Hepatocyte (in vitro differentiated cells): Measurements from ENCODE around the gene RACGAP1. TPM values are rescaled to one million over a fixed set of nuclear protein-coding genes. Genes with fewer than 3 reads are reported as not detected.
A peak's percentile ranks its signal among the peaks of the same experiment; 100 is the strongest.

ENCODE experiments used
- DNase-seq: peaks from one replicate; pipeline ENCODE4 v3.0.0-alpha.2; 2016; ENCODE audit warnings: low spot score
- H2AFZ ChIP-seq: fragments of 200-600 bp; sonication (generic); 2 replicates; pipeline ENCODE4 v1.6.0; 2016; ENCODE audit warnings: antibody characterized with exemption, mild to moderate bottlenecking
- H3K27ac ChIP-seq: fragments of 200-600 bp; sonication (generic); 2 replicates; pipeline ENCODE4 v1.5.1; 2016; ENCODE audit warnings: mild to moderate bottlenecking
- H3K27me3 ChIP-seq: fragments of 200-600 bp; sonication (generic); 2 replicates; pipeline ENCODE4 v1.6.1; 2016
- H3K36me3 ChIP-seq: fragments of 200-600 bp; sonication (generic); replicated peaks from 2 replicates; pipeline ENCODE4 v1.5.1; 2016; ENCODE audit warnings: low read depth; ENCODE audit not compliant: insufficient read depth
- H3K4me1 ChIP-seq: fragments of 200-600 bp; sonication (generic); 2 replicates; pipeline ENCODE4 v1.5.1; 2016; ENCODE audit warnings: mild to moderate bottlenecking, moderate library complexity; ENCODE audit not compliant: insufficient read depth
- H3K4me2 ChIP-seq: fragments of 200-600 bp; sonication (generic); 2 replicates; pipeline ENCODE4 v1.6.0; 2016
- H3K4me3 ChIP-seq: fragments of 200-600 bp; sonication (generic); 2 replicates; pipeline ENCODE4 v1.5.1; 2016; ENCODE audit warnings: mild to moderate bottlenecking
- H3K79me2 ChIP-seq: fragments of 200-600 bp; sonication (generic); 2 replicates; pipeline ENCODE4 v1.6.0; 2017; ENCODE audit warnings: mild to moderate bottlenecking
- H3K9me2 ChIP-seq: fragments of 200-600 bp; sonication (generic); replicated peaks from 2 replicates; pipeline ENCODE4 v1.6.0; 2017; ENCODE audit warnings: mild to moderate bottlenecking; ENCODE audit not compliant: insufficient read depth
- H3K9me3 ChIP-seq: fragments of 200-600 bp; sonication (generic); 2 replicates; pipeline ENCODE4 v1.5.1; 2016; ENCODE audit warnings: low read depth, mild to moderate bottlenecking
- H4K20me1 ChIP-seq: fragments of 200-600 bp; sonication (generic); 2 replicates; pipeline ENCODE4 v1.6.0; 2016; ENCODE audit warnings: mild to moderate bottlenecking; ENCODE audit not compliant: insufficient read depth, poor library complexity, severe bottlenecking
- CTCF ChIP-seq: fragments of 200-600 bp; sonication (generic); IDR thresholded peaks from 2 replicates; pipeline ENCODE4 v1.5.1; 2016; ENCODE audit warnings: antibody characterized with exemption, mild to moderate bottlenecking; ENCODE audit not compliant: poor library complexity
- EZH2 ChIP-seq: fragments of 200-600 bp; sonication (generic); IDR thresholded peaks from 2 replicates; pipeline ENCODE4 v1.6.1; 2016; ENCODE audit warnings: antibody characterized with exemption, mild to moderate bottlenecking, borderline replicate concordance
- EZH2phosphoT487 ChIP-seq: fragments of 200-600 bp; sonication (generic); IDR thresholded peaks from one replicate; pipeline ENCODE4 v1.6.1; 2018; ENCODE audit warnings: antibody characterized with exemption, mild to moderate bottlenecking, low read depth, moderate library complexity; ENCODE audit not compliant: unreplicated experiment, severe bottlenecking
- WGBS: methylation state at CpG from one replicate; pipeline ENCODE4 v1.1.6; 2016; ENCODE audit warnings: low lambda C conversion rate; ENCODE audit errors: missing lambda C conversion rate; 5-methylcytosine and 5-hydroxymethylcytosine counted together
- polyA plus RNA-seq: library from polyadenylated mRNA; unstranded; fragments of >200 nt; fragmentation: Nextera tagmentation; extraction: Ambion mirVana; gene quantifications from 2 replicates; pipeline ENCODE4 v1.2.1, GENCODE V29; 2016
- total RNA-seq: library from RNA; depleted of rRNA; stranded (reverse); fragments of >200 nt; gene quantifications from 2 replicates; pipeline ENCODE4 v1.2.3, GENCODE V29; 2014

The RACGAP1 gene
- total and polyA plus RNA-seq, 2 experiments from 2014 or later = 17.3 to 22.1 TPM

- no peaks in the 10 kb centered on the region for H4K20me1 ChIP-seq
- no peak for DNase-seq
- peak overlapping the region; percentile 60 for H2AFZ ChIP-seq
- H3K27ac ChIP-seq = no peak overlapping the region
- H3K4me3 ChIP-seq = peak overlapping the region; percentile 72
- no peaks in the 10 kb centered on the region for H3K9me2 ChIP-seq
- 31% methylated on average over 18 of the region's 30 CpGs for WGBS
- peaks cover 10% of the 10 kb centered on the region for H3K27me3 ChIP-seq
- no peak for TF ChIP-seq EZH2phosphoT487
- TF ChIP-seq CTCF = no peak
- TF ChIP-seq EZH2 = no peak
- no peaks in the 10 kb centered on the region for H3K9me3 ChIP-seq
- peak overlapping the region; percentile 95 for H3K4me2 ChIP-seq
- H3K4me1 ChIP-seq = no peaks in the 10 kb centered on the region
- no peaks in the 10 kb centered on the region for H3K79me2 ChIP-seq
- H3K36me3 ChIP-seq = no peaks in the 10 kb centered on the region
These were observed 32.8 kb upstream of the RACGAP1 start for GRCh38 chr12:50057896-50058670.

- WGBS = 2% methylated on average over 43 of the region's 88 CpGs
- peak; percentile 85 for DNase-seq
These were observed 31.9 kb upstream of the RACGAP1 start, which contains the start of gene ASIC1 for GRCh38 chr12:50057000-50057841. Gene ASIC1, plus strand, starts transcription at chr12:50057596. Its CDS starts 1,171 bp downstream, at chr12:50058767.

GRCh38 chr12:50056639-50056976 is 31.3 kb upstream of the RACGAP1 start:
- H3K9me3 ChIP-seq = no peaks in the 10 kb centered on the region
- 26% methylated on average over 3 of the region's 3 CpGs for WGBS
- H3K9me2 ChIP-seq = no peaks in the 10 kb centered on the region
- no peak overlapping the region for H3K27ac ChIP-seq
- H3K27me3 ChIP-seq = peaks cover 21% of the 10 kb centered on the region
- no peak overlapping the region for H2AFZ ChIP-seq
- H3K4me3 ChIP-seq = no peak overlapping the region
- TF ChIP-seq EZH2 = no peak
- TF ChIP-seq CTCF = no peak
- TF ChIP-seq EZH2phosphoT487 = no peak
- DNase-seq = no peak
- H4K20me1 ChIP-seq = no peaks in the 10 kb centered on the region
- H3K36me3 ChIP-seq = no peaks in the 10 kb centered on the region
- H3K4me1 ChIP-seq = no peaks in the 10 kb centered on the region
- peak overlapping the region; percentile 95 for H3K4me2 ChIP-seq
- H3K79me2 ChIP-seq = no peaks in the 10 kb centered on the region

More at GRCh38 chr12:50057000-50057841, 31.9 kb upstream of the RACGAP1 start, which contains the start of gene ASIC1:
- Histone ChIP-seq H3K27me3 (peaks cover 15% of the 10 kb centered on the region), H3K9me3 (no peaks in the 10 kb centered on the region), H3K27ac (no peak within 1 kb of the TSS), H3K36me3 (no peaks in the 10 kb centered on the region), H3K9me2 (no peaks in the 10 kb centered on the region), H3K79me2 (no peaks in the 10 kb centered on the region), H2AFZ (peak within 1 kb of the TSS; percentile 64), H3K4me1 (no peaks in the 10 kb centered on the region), H4K20me1 (no peaks in the 10 kb centered on the region), H3K4me3 (peak within 1 kb of the TSS; percentile 72), H3K4me2 (peak within 1 kb of the TSS; percentile 95)
- TF ChIP-seq CTCF = no peak
- no peak for TF ChIP-seq EZH2phosphoT487
- no peak for TF ChIP-seq EZH2
